Muscle of leg (tissue), 11 donors: ENCODE results near the gene ATG4B. TPM values are rescaled to one million over a fixed set of nuclear protein-coding genes. Genes with fewer than 3 reads are reported as not detected.

ENCODE experiments used
- DNase-seq: peaks from one replicate; pipeline ENCODE4 v3.0.0; 2013
- H3K27ac ChIP-seq: one replicate; pipeline ENCODE4 v1.5.1; 2013; ENCODE audit warnings: mild to moderate bottlenecking, low read length, control low read depth
- H3K27me3 ChIP-seq: one replicate; pipeline ENCODE4 v1.6.1; 2013; ENCODE audit warnings: low read length; ENCODE audit not compliant: control insufficient read depth, insufficient read depth
- H3K36me3 ChIP-seq: one replicate; pipeline ENCODE4 v1.6.1; 2013; ENCODE audit warnings: low read length; ENCODE audit not compliant: control insufficient read depth, insufficient read depth
- H3K4me1 ChIP-seq: one replicate; pipeline ENCODE4 v1.6.1; 2013; ENCODE audit warnings: low read length; ENCODE audit not compliant: control insufficient read depth, insufficient read depth
- H3K4me3 ChIP-seq: one replicate; pipeline ENCODE4 v1.5.1; 2013; ENCODE audit warnings: low read length, control low read depth
- H3K9me3 ChIP-seq: replicated peaks from 2 replicates; pipeline ENCODE4 v1.6.1; 2013; ENCODE audit warnings: low read depth, low read length; ENCODE audit not compliant: control insufficient read depth
- WGBS: methylation state at CpG from one replicate; pipeline ENCODE4 v1.1.5; 2013; ENCODE audit warnings: missing lambda C conversion rate; ENCODE audit not compliant: insufficient coverage; 5-methylcytosine and 5-hydroxymethylcytosine counted together
- polyA plus RNA-seq, 8 donors: library from polyadenylated mRNA; unstranded; fragments of 120-200 nt; gene quantifications; one replicate each; pipeline versions ENCODE4 v1.2.1 to v1.2.3, GENCODE V29; 2013; ENCODE audit warnings: inconsistent platforms in 1 of 8, low replicate concordance in 1 of 8; ENCODE audit not compliant: insufficient read length in 8 of 8, insufficient read depth in 1 of 8
- total RNA-seq: library from RNA; stranded (reverse); fragments of 120-200 nt; gene quantifications from one replicate; pipeline ENCODE4 v1.2.4, GENCODE V29; 2013

Gene ATG4B
- total and polyA plus RNA-seq, 9 donors, result 36.5 to 74.3 (median 55.3) TPM

GRCh38 chr2:241638940-241639339 lies 1.4 kb downstream of the ATG4B start:
- H3K4me3 ChIP-seq, result no peak overlapping the region
- 89% methylated on average over 11 of the region's 14 CpGs for WGBS
- H3K9me3 ChIP-seq, result peaks cover 3% of the 10 kb centered on the region
- peaks cover 29% of the 10 kb centered on the region for H3K4me1 ChIP-seq
- DNase-seq, result no peak
- H3K27me3 ChIP-seq, result no peaks in the 10 kb centered on the region
- no peak overlapping the region for H3K27ac ChIP-seq
- peaks cover 21% of the 10 kb centered on the region for H3K36me3 ChIP-seq

GRCh38 chr2:241639385-241639784 lies 1.9 kb downstream of the ATG4B start:
- H3K36me3 ChIP-seq, result peaks cover 18% of the 10 kb centered on the region
- no peak for DNase-seq
- H3K4me1 ChIP-seq, result peaks cover 28% of the 10 kb centered on the region
- H3K9me3 ChIP-seq, result peaks cover 3% of the 10 kb centered on the region
- WGBS, result 94% methylated on average over 4 of the region's 7 CpGs
- H3K27ac ChIP-seq, result no peak overlapping the region
- no peak overlapping the region for H3K4me3 ChIP-seq
- no peaks in the 10 kb centered on the region for H3K27me3 ChIP-seq

- no peak overlapping the region for H3K4me3 ChIP-seq
- WGBS, result 86% methylated on average over 7 of the region's 8 CpGs
- H3K27me3 ChIP-seq, result no peaks in the 10 kb centered on the region
- peaks cover 15% of the 10 kb centered on the region for H3K36me3 ChIP-seq
- H3K9me3 ChIP-seq, result peaks cover 3% of the 10 kb centered on the region
- no peak for DNase-seq
- no peak overlapping the region for H3K27ac ChIP-seq
- H3K4me1 ChIP-seq, result peaks cover 25% of the 10 kb centered on the region
These were observed 2.8 kb downstream of the ATG4B start for GRCh38 chr2:241640165-241640795.

DNA sequence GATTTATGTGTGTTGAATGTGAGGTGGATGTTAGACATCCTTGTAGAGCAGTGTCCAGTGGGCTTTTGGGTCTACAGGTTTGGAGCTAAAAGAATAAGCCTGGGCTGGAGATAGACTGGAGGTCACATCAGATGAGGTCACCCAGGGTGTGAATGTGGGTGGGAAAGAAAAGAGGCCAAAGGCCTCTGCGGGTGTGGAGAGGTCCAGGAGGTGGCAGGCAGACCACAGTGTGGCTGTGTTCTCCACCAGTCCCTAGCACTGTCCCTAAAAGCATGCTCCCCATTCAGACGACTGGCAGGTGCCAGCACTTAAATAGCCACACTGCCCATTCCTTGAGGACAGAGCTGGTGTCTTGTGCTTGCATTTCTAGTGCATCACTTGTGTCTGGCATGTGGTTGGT lies 4.1 kb downstream of the ATG4B start:
- H3K36me3 ChIP-seq, result peaks cover 15% of the 10 kb centered on the region
- DNase-seq, result peak; percentile 38
- peak overlapping the region; percentile 67 for H3K27ac ChIP-seq
- peaks cover 3% of the 10 kb centered on the region for H3K9me3 ChIP-seq
- H3K4me1 ChIP-seq, result peaks cover 21% of the 10 kb centered on the region
- H3K27me3 ChIP-seq, result no peaks in the 10 kb centered on the region
- no peak overlapping the region for H3K4me3 ChIP-seq
- 100% methylated on average over 1 of the region's 2 CpGs for WGBS

GRCh38 chr2:241645056-241645914 lies 7.8 kb downstream of the ATG4B start:
- 85% methylated on average over 22 of the region's 26 CpGs for WGBS

GRCh38 chr2:241645915-241646645 lies 8.6 kb downstream of the ATG4B start:
- 67% methylated on average over 4 of the region's 14 CpGs for WGBS
- Histone ChIP-seq H3K27ac (no peak overlapping the region), H3K27me3 (no peaks in the 10 kb centered on the region), H3K36me3 (no peaks in the 10 kb centered on the region), H3K9me3 (no peaks in the 10 kb centered on the region), H3K4me1 (peaks cover 9% of the 10 kb centered on the region), H3K4me3 (no peak overlapping the region)
- DNase-seq, result no peak

More at GRCh38 chr2:241645056-241645914, 7.8 kb downstream of the ATG4B start:
- no peak overlapping the region for H3K4me3 ChIP-seq
- no peaks in the 10 kb centered on the region for H3K36me3 ChIP-seq
- H3K9me3 ChIP-seq, result no peaks in the 10 kb centered on the region
- H3K27ac ChIP-seq, result no peak overlapping the region
- no peak for DNase-seq
- peaks cover 16% of the 10 kb centered on the region for H3K4me1 ChIP-seq
- no peaks in the 10 kb centered on the region for H3K27me3 ChIP-seq

GRCh38 chr2:241648453-241648852 lies 11.0 kb downstream of the ATG4B start:
- Histone ChIP-seq H3K27me3 (no peaks in the 10 kb centered on the region), H3K4me3 (no peak overlapping the region), H3K9me3 (no peaks in the 10 kb centered on the region), H3K36me3 (peaks cover 23% of the 10 kb centered on the region), H3K4me1 (peaks cover 4% of the 10 kb centered on the region), H3K27ac (no peak overlapping the region)
- DNase-seq, result no peak
- 69% methylated on average over 6 of the region's 6 CpGs for WGBS

DNA sequence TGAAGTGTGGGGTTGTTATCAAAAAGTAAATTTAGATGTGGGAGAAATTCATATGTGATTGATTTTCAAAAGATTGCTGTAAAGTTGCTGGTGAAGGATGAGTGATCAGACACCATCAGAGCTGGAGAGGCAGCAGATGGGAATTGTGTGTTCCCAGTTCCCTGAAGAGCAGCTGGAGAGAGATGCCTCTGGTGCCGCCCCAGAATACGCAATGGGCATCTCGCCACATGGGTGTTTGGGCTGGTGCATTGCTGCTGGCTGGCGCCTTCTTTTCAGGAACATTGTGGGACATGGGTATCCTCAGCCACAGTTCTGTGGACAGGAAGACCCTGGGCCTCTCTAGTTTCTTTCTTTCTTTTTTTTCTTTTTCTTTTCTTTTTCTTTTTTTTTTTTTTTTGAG lies 11.9 kb downstream of the ATG4B start:
- 92% methylated on average over 4 of the region's 4 CpGs for WGBS
- Histone ChIP-seq H3K4me3 (no peak overlapping the region), H3K27ac (no peak overlapping the region), H3K4me1 (peaks cover 4% of the 10 kb centered on the region), H3K27me3 (no peaks in the 10 kb centered on the region), H3K36me3 (peaks cover 28% of the 10 kb centered on the region), H3K9me3 (no peaks in the 10 kb centered on the region)
- DNase-seq, result peak; percentile 24

GRCh38 chr2:241649927-241650326 lies 12.4 kb downstream of the ATG4B start:
- Histone ChIP-seq H3K27me3 (no peaks in the 10 kb centered on the region), H3K9me3 (no peaks in the 10 kb centered on the region), H3K27ac (no peak overlapping the region), H3K36me3 (peaks cover 33% of the 10 kb centered on the region), H3K4me3 (no peak overlapping the region), H3K4me1 (peaks cover 4% of the 10 kb centered on the region)
- DNase-seq, result no peak
- WGBS, result 90% methylated on average over 2 of the region's 6 CpGs

DNA sequence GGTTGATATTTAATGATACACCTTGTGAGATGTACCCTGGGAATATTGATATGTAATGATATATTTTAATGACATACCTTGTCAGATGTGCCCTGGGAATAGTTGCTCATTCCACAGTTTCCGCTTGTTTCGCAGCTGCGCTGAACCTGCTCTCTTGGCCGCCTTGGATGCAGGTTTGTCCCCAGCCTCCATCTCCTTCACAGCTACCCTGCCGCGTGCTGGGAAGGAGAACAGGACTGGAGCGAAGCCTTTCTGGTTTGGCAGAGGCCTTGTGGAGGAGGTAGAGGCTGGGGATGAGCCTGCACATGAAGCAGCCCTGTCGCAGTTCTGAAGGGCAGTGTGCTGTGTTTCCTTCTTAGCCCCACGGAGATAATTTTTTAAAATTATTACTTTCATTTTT lies 14.6 kb downstream of the ATG4B start:
- no peak for DNase-seq
- peaks cover 46% of the 10 kb centered on the region for H3K36me3 ChIP-seq
- 96% methylated on average over 4 of the region's 9 CpGs for WGBS

More for the DNA sequence above, 14.6 kb downstream of the ATG4B start:
- Histone ChIP-seq H3K27ac (no peak overlapping the region), H3K9me3 (no peaks in the 10 kb centered on the region), H3K4me3 (no peak overlapping the region), H3K4me1 (peaks cover 4% of the 10 kb centered on the region), H3K27me3 (no peaks in the 10 kb centered on the region)
